Adrenal gland (tissue), 12 donors: ENCODE measurements around the gene CNTN4. TPM values are rescaled to one million over a fixed set of nuclear protein-coding genes. Genes with fewer than 3 reads are reported as not detected.

Source experiments
- DNase-seq, 7 donors: peaks; one replicate each; pipeline ENCODE4 v3.0.0-alpha.2; 2019 to 2020
- H3K27ac ChIP-seq, 5 donors: fragments of 200-600 bp; sonication (generic) in 4 of 5; 1 replicate in 3 of 5; 2 replicates in 2 of 5; pipeline versions ENCODE4 v1.5.1 to v1.8.0; 2016 to 2020; ENCODE audit warnings: mild to moderate bottlenecking in 1 of 5
- H3K27me3 ChIP-seq: fragments of 200-600 bp; 2 replicates; pipeline ENCODE4 v1.8.0; 2021
- H3K36me3 ChIP-seq, 2 donors: fragments of 200-600 bp; replicated peaks in 1 of 2; 1 replicate in 1 of 2; 2 replicates in 1 of 2; pipeline versions ENCODE4 v1.5.1 to v1.8.0; 2018 to 2022
- H3K4me1 ChIP-seq, 2 donors: fragments of 200-600 bp; replicated peaks in 1 of 2; 1 replicate in 1 of 2; 2 replicates in 1 of 2; pipeline versions ENCODE4 v1.5.1 to v1.8.0; 2018 to 2021
- H3K4me3 ChIP-seq, 4 donors: fragments of 200-600 bp; sonication (generic) in 3 of 4; one replicate each; pipeline ENCODE4 v1.5.1; 2016 to 2018
- H3K9me3 ChIP-seq, 3 donors: fragments of 200-600 bp; sonication (generic) in 1 of 3; replicated peaks in 1 of 3; 1 replicate in 2 of 3; 2 replicates in 1 of 3; pipeline versions ENCODE4 v1.5.1 to v1.8.0; 2016 to 2021
- POLR2A ChIP-seq, 2 donors: fragments of 450-650 bp; IDR thresholded peaks; one replicate each; pipeline ENCODE4 v1.6.1; 2017; ENCODE audit warnings: antibody characterized with exemption in 2 of 2, mild to moderate bottlenecking in 2 of 2, moderate library complexity in 1 of 2
- WGBS, 4 donors: extraction: QIAGEN DNeasy Blood & Tissue Kit in 2 of 4; methylation state at CpG; one replicate each; pipeline versions ENCODE4 v1.1.5 to v1.1.7; 2013 to 2017; 5-methylcytosine and 5-hydroxymethylcytosine counted together
- intact Hi-C, 2 donors: fragments of 100-400 bp; cut with DNase I; formaldehyde crosslinking; loops; one replicate each; pipeline versions ENCODE4 v1.14.1 to v1.15.0; 2022 to 2023
- polyA plus RNA-seq, 3 donors: library from polyadenylated mRNA; stranded (reverse); fragments of 200-250 nt in 2 of 3; fragments of 350-450 nt in 1 of 3; fragmentation: Illumina TruSeq in 1 of 3; extraction: RNeasy Lipid Tissue Mini Kit (QIAGEN cat#74804) in 1 of 3; gene quantifications; one replicate each; pipeline ENCODE4 v1.2.3, GENCODE V29; 2013 to 2014
- total RNA-seq, 9 donors: library from RNA; depleted of rRNA in 4 of 9; stranded (reverse); fragments of >200 nt in 4 of 9; fragments of 120-200 nt in 1 of 9; fragmentation: NEBNext Ultra II Directional in 1 of 9; extraction: Animal tissue kit (Norgen Biotek cat#: 25700) in 1 of 9; gene quantifications; one replicate each; pipeline versions ENCODE4 v1.1.0 to v1.2.4, GENCODE V29; 2013 to 2023
- TF ChIP-seq, protein P1 (sequence below), 6 experiments: fragments of 450-650 bp in 4 of 6; fragments of 200-600 bp in 2 of 6; sonication (generic) in 1 of 6; IDR thresholded peaks; 1 replicate in 5 of 6; 2 replicates in 1 of 6; pipeline versions ENCODE4 v1.5.1 to v1.8.0; 2016 to 2021; ENCODE audit warnings: antibody characterized with exemption in 6 of 6, mild to moderate bottlenecking in 2 of 6, moderate library complexity in 1 of 6
- donor health status: healthy with polysubstance abuse.
- donor health status: Bipolar disorder and iron deficiency.
- donor health status: DM: yes; HTN: yes; CAD: no.
- donor health status: DM: no; HTN: no; CAD: no.
- donor health status: DM: no; HTN: no; CAD: no.
- donor health status: DM: yes; HTN: yes; CAD: no.

CNTN4 gene
- total and polyA plus RNA-seq, 12 donors: 0.17 to 9.2 (median 1.6) TPM

DNA sequence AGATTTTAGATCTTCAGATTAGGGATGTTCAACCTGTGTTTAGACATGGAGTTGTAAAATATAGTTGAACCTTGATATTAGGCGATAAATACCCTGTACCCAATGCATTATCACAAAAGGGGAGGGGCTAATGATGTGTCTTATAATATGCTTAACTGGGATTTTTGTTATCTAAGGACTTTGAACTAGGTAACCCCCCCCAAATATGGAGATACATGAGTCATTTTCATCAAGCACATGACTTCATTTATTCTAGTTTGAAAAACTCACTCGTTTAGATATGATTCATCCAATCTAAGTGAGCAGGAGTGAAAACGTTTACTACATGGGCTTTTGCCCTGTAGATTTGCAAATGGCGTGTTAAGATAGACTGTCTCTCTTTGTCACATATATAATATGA lies 799.2 kb downstream of the CNTN4 start:
- intact Hi-C loops: no loop called here
- no peaks in the 10 kb centered on the region for H3K9me3 ChIP-seq
- no peak for DNase-seq
- TF ChIP-seq, protein P1, sequence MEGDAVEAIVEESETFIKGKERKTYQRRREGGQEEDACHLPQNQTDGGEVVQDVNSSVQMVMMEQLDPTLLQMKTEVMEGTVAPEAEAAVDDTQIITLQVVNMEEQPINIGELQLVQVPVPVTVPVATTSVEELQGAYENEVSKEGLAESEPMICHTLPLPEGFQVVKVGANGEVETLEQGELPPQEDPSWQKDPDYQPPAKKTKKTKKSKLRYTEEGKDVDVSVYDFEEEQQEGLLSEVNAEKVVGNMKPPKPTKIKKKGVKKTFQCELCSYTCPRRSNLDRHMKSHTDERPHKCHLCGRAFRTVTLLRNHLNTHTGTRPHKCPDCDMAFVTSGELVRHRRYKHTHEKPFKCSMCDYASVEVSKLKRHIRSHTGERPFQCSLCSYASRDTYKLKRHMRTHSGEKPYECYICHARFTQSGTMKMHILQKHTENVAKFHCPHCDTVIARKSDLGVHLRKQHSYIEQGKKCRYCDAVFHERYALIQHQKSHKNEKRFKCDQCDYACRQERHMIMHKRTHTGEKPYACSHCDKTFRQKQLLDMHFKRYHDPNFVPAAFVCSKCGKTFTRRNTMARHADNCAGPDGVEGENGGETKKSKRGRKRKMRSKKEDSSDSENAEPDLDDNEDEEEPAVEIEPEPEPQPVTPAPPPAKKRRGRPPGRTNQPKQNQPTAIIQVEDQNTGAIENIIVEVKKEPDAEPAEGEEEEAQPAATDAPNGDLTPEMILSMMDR (IDR thresholded peaks at IDR 0.05): no peak
- TF ChIP-seq POLR2A (IDR thresholded peaks at IDR 0.05): no peak
- H3K36me3 ChIP-seq: no peaks in the 10 kb centered on the region
- H3K4me3 ChIP-seq: no peak overlapping the region
- no peaks in the 10 kb centered on the region for H3K27me3 ChIP-seq
- 58 to 80% (median 66%) methylated on average over 4 of the region's 4 CpGs for WGBS, 4 donors
- H3K27ac ChIP-seq: no peak overlapping the region
- H3K4me1 ChIP-seq: no peaks in the 10 kb centered on the region

DNA sequence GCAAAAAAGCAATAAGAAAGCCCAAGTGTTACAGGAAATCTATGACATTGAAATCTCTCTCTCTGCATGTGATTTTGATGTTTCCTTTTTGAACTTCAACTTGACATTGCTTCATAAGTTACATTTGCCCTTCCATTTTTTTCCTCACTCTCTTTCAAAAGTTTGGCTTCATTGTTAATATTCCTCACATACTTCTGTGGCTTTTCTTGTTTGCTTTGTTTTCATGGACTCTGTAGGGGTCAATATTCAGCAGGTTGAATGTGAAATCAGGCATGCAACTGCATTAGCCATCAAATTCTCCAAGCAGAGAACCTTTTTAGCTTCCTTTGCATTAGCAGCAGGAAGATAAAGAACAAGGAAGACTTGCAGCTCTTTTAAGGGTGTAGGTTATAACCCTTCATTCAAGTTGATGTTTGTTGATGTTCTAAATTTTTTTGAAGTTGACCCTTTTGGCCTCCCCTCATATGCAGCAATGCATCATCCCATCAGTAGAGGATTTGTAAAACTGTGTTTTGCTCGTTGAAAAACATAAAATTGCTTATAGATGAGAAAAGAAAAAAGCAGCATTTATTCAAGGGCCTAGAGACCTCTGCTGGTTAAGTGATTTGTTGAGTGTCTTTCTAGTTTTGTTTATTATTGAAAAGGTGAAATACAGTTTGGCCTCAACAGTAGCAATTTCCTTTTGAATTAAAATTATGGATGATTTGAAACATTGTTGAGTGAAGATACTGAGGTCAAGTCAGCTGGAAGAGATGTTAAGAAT lies 800.1 kb downstream of the CNTN4 start:
- Histone ChIP-seq H3K36me3 (no peaks in the 10 kb centered on the region), H3K9me3 (no peaks in the 10 kb centered on the region), H3K27me3 (no peaks in the 10 kb centered on the region), H3K4me3 (no peak overlapping the region), H3K27ac (no peak overlapping the region), H3K4me1 (no peaks in the 10 kb centered on the region)
- DNase-seq: no peak
- no peak for TF ChIP-seq POLR2A (IDR thresholded peaks at IDR 0.05)
- TF ChIP-seq, protein P1 (IDR thresholded peaks at IDR 0.05): no peak
- WGBS, 4 donors: 22 to 36% (median 25%) methylated on average over 1 of the region's 1 CpG
- intact Hi-C loops: no loop called here

DNA sequence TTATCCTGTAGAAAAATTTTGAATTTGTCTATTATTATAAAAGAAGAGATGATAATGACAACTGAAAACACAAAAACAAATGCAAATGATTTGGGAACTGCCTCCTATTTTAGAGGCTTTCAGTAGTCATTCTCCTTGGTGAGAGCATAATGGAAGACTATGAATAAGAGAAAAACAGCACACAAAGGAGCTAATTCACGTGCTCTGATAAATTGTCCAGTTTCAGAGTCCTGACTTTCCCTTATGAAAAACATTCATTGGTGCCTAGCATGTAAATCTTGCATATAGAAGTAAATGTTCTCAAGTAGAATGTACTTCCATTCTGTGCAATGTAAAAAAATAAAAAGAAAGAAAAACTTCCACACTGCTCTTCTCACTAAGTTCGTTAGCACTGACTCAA lies 805.4 kb downstream of the CNTN4 start:
- Histone ChIP-seq H3K27me3 (no peaks in the 10 kb centered on the region), H3K27ac (no peak overlapping the region), H3K4me1 (no peaks in the 10 kb centered on the region), H3K36me3 (no peaks in the 10 kb centered on the region), H3K9me3 (no peaks in the 10 kb centered on the region), H3K4me3 (no peak overlapping the region)
- no peak for DNase-seq
- intact Hi-C loops: no loop called here
- TF ChIP-seq POLR2A (IDR thresholded peaks at IDR 0.05): no peak
- TF ChIP-seq, protein P1 (IDR thresholded peaks at IDR 0.05): no peak
- WGBS, 4 donors: 62 to 76% (median 67%) methylated on average over 2 of the region's 2 CpGs

DNA sequence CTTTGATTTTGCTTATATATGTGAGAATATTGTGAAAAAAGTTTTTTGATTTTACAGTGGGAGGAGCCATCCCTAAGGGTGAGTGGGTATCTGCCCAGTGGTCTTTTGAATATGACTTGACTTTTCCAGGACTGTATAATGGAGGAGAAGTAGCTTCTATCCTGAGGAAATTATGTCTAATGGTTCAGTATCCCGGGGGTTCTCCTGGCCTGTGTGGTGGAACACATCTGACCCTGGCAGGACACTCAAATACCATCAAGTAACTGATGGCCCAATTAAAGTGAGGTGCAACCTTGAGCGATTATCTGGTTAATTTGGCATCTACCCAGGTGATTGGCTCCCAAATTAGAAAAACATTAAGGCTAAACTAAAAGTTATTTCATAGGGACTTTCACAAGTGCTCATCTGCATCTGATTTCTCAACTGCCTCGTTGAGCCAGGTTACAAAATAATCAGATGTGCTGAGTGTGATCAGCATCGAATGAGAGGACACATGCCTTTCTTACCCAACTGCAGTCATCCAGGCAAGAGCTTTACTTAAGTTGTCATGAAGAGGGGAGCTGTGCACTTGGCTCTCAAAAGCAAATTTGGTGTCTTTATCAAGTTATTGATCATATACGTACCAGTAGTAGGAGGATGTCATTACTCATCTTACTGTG lies 810.2 kb downstream of the CNTN4 start:
- intact Hi-C loops: no loop called here
- H3K27ac ChIP-seq: no peak overlapping the region
- no peaks in the 10 kb centered on the region for H3K9me3 ChIP-seq
- H3K36me3 ChIP-seq: no peaks in the 10 kb centered on the region
- no peak overlapping the region for H3K4me3 ChIP-seq
- no peak for DNase-seq
- TF ChIP-seq, protein P1 (IDR thresholded peaks at IDR 0.05): no peak
- TF ChIP-seq POLR2A (IDR thresholded peaks at IDR 0.05): no peak
- H3K4me1 ChIP-seq: no peaks in the 10 kb centered on the region
- no peaks in the 10 kb centered on the region for H3K27me3 ChIP-seq
- 77 to 87% (median 81%) methylated on average over 5 of the region's 5 CpGs for WGBS, 4 donors
